OCI-LY7 (cell line): Measurements from ENCODE around the gene PHACTR2. TPM values are rescaled to one million over a fixed set of nuclear protein-coding genes. Genes with fewer than 3 reads are reported as not detected.

Experiments used
- BruUV-seq: library from RNA; stranded (reverse); fragments of 400-500 nt; replicated peaks from 2 replicates; lab custom pipeline; 2021; lab: Mats Ljungman, UMichigan
- CTCF ChIA-PET: fragments of 300-600 bp; sonication (Branson Sonifier 250); formaldehyde crosslinking; loops from one replicate; lab custom pipeline; 2022; ENCODE audit warnings: antibody characterized with exemption; ENCODE audit not compliant: unreplicated experiment; lab: Charles Lee
- POLR2A ChIA-PET: fragments of 300-600 bp; sonication (Branson Sonifier 250); formaldehyde crosslinking; loops from one replicate; lab custom pipeline; 2022; ENCODE audit warnings: antibody characterized with exemption; lab: Charles Lee
- DNase-seq: peaks from one replicate; pipeline ENCODE4 v3.0.0-alpha.2; 2015; ENCODE audit warnings: low spot score
- H2AFZ ChIP-seq: fragments of 200-600 bp; sonication (generic), shearing (Covaris generic); 2 replicates; pipeline ENCODE4 v1.6.1; 2014; ENCODE audit warnings: mild to moderate bottlenecking, antibody characterized with exemption, low read length, moderate library complexity
- H3K27ac ChIP-seq: fragments of 200-600 bp; sonication (generic); 2 replicates; pipeline ENCODE4 v1.5.1; 2014; ENCODE audit warnings: mixed run types, low read depth, mild to moderate bottlenecking, moderate library complexity, low read length, inconsistent platforms; ENCODE audit not compliant: poor library complexity, severe bottlenecking
- H3K36me3 ChIP-seq: fragments of 200-600 bp; sonication (generic); 2 replicates; pipeline ENCODE4 v1.6.1; 2014; ENCODE audit warnings: mild to moderate bottlenecking, antibody characterized with exemption, low read length, moderate library complexity, mixed read lengths; ENCODE audit not compliant: insufficient read depth
- H3K4me1 ChIP-seq: fragments of 200-600 bp; sonication (generic); 2 replicates; pipeline ENCODE4 v1.5.1; 2014; ENCODE audit warnings: mild to moderate bottlenecking, low read length; ENCODE audit not compliant: insufficient read depth, poor library complexity, severe bottlenecking
- H3K4me2 ChIP-seq: fragments of 200-600 bp; sonication (generic); 2 replicates; pipeline ENCODE4 v1.6.1; 2014; ENCODE audit warnings: mild to moderate bottlenecking, low read length
- H3K4me3 ChIP-seq: fragments of 200-600 bp; sonication (generic); 2 replicates; pipeline ENCODE4 v1.5.1; 2014; ENCODE audit warnings: mild to moderate bottlenecking, low read depth, low read length; ENCODE audit not compliant: poor library complexity, severe bottlenecking
- H3K79me2 ChIP-seq: fragments of 200-600 bp; sonication (generic); 2 replicates; pipeline ENCODE4 v1.6.1; 2016; ENCODE audit warnings: low read depth, mild to moderate bottlenecking, low read length, moderate library complexity, mixed read lengths; ENCODE audit not compliant: insufficient read depth
- H3K9me2 ChIP-seq: fragments of 200-600 bp; sonication (generic); 2 replicates; pipeline ENCODE4 v1.6.1; 2016; ENCODE audit warnings: mild to moderate bottlenecking, low read length, mixed read lengths; ENCODE audit not compliant: insufficient read depth
- H3K9me3 ChIP-seq: fragments of 200-600 bp; sonication (generic); 2 replicates; pipeline ENCODE4 v1.6.1; 2014; ENCODE audit warnings: mild to moderate bottlenecking, mixed run types, low read length, mixed read lengths
- H4K20me1 ChIP-seq: fragments of 200-600 bp; sonication (generic); 2 replicates; pipeline ENCODE4 v1.6.1; 2014; ENCODE audit warnings: mild to moderate bottlenecking, antibody characterized with exemption, low read length, moderate library complexity, mixed read lengths; ENCODE audit not compliant: insufficient read depth
- EZH2phosphoT487 ChIP-seq: fragments of 200-600 bp; sonication (generic); IDR thresholded peaks from 2 replicates; pipeline ENCODE4 v1.6.1; 2018; ENCODE audit warnings: low read depth, borderline replicate concordance, mild to moderate bottlenecking, mixed run types, antibody characterized with exemption, low read length, moderate library complexity, mixed read lengths
- intact Hi-C: fragments of 100-400 bp; cut with micrococcal nuclease; formaldehyde crosslinking; loops from one replicate; pipeline ENCODE4 v1.10.0; 2022; ENCODE audit not compliant: unreplicated experiment
- total RNA-seq, 2 experiments: library from RNA; depleted of rRNA in 1 of 2; stranded (reverse); fragments of >200 nt in 1 of 2; shearing (Covaris generic) in 1 of 2; gene quantifications; 2 replicates each; pipeline ENCODE4 v1.2.3, GENCODE V29; 2014 to 2022
- TF ChIP-seq, protein P1 (sequence below): fragments of 200-600 bp; sonication (generic); conservative IDR thresholded peaks from 2 replicates; pipeline ENCODE4 v1.5.1; 2014; ENCODE audit warnings: mild to moderate bottlenecking, antibody characterized with exemption, low read length, moderate library complexity, mixed read lengths

PHACTR2 gene
- total RNA-seq, 2 experiments from 2014 or later: 0.06 to 5.4 TPM

DNA sequence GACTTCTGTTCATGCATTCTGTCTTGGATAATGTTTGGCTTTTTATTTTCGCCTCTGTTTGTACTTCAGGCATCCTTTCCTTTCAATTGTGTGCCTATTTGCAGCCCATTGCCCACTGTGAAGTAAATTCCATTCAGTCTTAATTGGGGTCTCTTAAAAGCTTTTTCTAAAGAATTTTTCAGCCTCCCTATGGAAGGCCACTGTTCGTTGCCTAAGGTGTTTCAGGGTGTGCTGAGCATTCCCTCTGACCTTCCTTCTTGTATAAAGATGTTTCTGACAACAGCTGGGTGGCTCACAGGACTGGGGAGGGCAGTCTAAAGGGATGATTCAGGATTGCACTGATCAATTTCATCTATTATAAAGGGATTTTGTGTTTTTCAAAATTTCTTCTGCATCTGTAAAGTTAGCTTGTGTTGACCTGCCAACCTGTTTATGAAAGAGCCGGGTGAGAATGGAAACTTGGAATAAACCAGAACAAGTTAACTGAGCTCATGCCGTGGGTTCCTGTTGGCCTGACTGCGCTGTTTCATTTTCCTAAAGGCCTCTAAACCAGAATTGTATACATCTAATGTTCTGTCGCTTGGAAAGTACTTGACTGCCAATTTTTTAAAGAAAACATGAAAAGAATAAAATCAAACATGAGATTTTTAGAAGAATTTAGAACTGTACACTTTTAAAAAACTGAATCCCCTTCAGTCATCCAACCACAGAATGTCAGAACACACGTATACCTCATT, 14.3 kb downstream of the PHACTR2 start:
- H3K9me2 ChIP-seq: no peaks in the 10 kb centered on the region
- BruUV-seq: no TSS peak

GRCh38 chr6:143692696-143693095, 14.9 kb downstream of the PHACTR2 start:
- intact Hi-C loops: no loop called here

More for the DNA sequence above, 14.3 kb downstream of the PHACTR2 start:
- Histone ChIP-seq H3K36me3 (no peaks in the 10 kb centered on the region), H4K20me1 (no peaks in the 10 kb centered on the region), H3K4me2 (no peak overlapping the region), H3K27ac (no peak overlapping the region), H3K79me2 (no peaks in the 10 kb centered on the region), H3K4me3 (no peak overlapping the region), H3K4me1 (no peaks in the 10 kb centered on the region), H2AFZ (no peak overlapping the region), H3K9me3 (no peaks in the 10 kb centered on the region)
- no peak for DNase-seq
- intact Hi-C loops: no loop called here
- TF ChIP-seq EZH2phosphoT487: no peak
- TF ChIP-seq, protein P1, sequence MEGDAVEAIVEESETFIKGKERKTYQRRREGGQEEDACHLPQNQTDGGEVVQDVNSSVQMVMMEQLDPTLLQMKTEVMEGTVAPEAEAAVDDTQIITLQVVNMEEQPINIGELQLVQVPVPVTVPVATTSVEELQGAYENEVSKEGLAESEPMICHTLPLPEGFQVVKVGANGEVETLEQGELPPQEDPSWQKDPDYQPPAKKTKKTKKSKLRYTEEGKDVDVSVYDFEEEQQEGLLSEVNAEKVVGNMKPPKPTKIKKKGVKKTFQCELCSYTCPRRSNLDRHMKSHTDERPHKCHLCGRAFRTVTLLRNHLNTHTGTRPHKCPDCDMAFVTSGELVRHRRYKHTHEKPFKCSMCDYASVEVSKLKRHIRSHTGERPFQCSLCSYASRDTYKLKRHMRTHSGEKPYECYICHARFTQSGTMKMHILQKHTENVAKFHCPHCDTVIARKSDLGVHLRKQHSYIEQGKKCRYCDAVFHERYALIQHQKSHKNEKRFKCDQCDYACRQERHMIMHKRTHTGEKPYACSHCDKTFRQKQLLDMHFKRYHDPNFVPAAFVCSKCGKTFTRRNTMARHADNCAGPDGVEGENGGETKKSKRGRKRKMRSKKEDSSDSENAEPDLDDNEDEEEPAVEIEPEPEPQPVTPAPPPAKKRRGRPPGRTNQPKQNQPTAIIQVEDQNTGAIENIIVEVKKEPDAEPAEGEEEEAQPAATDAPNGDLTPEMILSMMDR: no peak
- CTCF ChIA-PET: no interaction called here
- POLR2A ChIA-PET: interaction anchor here (1.0 kb wide), 2 partner anchors 14 to 19 kb away, joined by 3 read pairs; no protein-coding TSS in a partner anchor

More at GRCh38 chr6:143692696-143693095, 14.9 kb downstream of the PHACTR2 start:
- BruUV-seq: no TSS peak
- Histone ChIP-seq H3K4me3 (no peak overlapping the region), H3K9me3 (no peaks in the 10 kb centered on the region), H3K4me1 (no peaks in the 10 kb centered on the region), H3K4me2 (no peak overlapping the region), H3K9me2 (no peaks in the 10 kb centered on the region), H4K20me1 (no peaks in the 10 kb centered on the region), H3K27ac (no peak overlapping the region), H2AFZ (no peak overlapping the region), H3K36me3 (no peaks in the 10 kb centered on the region), H3K79me2 (no peaks in the 10 kb centered on the region)
- TF ChIP-seq, protein P1: no peak
- no peak for TF ChIP-seq EZH2phosphoT487
- no peak for DNase-seq
- ChIA-PET CTCF (no interaction called here), POLR2A (interaction anchor here (1.0 kb wide), 1 partner anchor 13 kb away, joined by 3 read pairs; no protein-coding TSS in a partner anchor)
